GM18502 (cell line): ENCODE data around the gene CANT1.

Experiments used
- ATAC-seq: cut with Tn5 transposase; IDR thresholded peaks from one replicate; pipeline ENCODE4 v1.9.1; 2021; ENCODE audit warnings: mild to moderate bottlenecking; ENCODE audit not compliant: unreplicated experiment, poor library complexity

The CANT1 gene

DNA sequence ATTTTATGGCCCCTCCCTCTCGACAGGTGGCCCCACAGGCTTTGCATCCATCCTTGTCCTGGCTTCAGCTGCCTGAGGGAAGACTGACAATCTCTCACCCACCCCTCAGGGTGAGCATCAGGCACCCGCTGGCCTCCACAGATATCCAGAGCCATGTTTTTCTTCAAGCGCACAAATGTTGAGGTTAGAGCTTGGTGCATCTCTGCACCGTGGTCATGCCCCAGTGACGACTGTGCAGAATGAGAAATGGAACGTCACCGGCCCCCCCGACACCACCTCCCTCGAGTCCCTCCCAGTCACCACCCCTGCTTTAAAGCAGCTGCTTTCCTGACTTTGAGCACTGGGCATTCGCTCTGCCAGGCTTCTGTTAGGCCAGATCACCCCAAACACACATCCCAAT, 64.6 kb downstream of the CANT1 start:
- no peak for ATAC-seq

DNA sequence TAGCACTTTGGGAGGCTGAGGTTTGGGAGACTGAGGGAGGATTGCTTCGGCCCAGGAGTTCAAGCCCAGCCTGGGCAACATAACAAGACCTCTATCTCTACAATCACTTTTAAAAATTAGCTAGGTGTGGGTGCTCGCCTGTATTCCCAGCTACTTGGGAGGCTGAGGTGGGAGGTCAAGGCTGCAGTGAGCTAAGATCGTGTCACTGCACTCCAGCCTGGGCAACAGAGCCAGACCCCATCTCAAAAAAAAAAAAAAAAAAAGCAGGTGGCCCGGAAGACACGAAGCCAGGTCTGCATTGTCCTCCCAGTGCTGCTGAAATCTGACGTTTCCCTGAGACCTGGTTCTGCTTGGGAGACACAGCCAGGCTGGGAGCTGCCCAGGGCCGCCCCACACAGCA, 65.5 kb downstream of the CANT1 start:
- no peak for ATAC-seq
